Activated CD4-positive, alpha-beta T cell treated with anti-CD3 and anti-CD28 coated beads, Interleukin-2, amount 10 ng/mL, durations not matched to agents 24 days and 14 days (primary cell): ENCODE results near the gene ITSN2. TPM values are rescaled to one million over a fixed set of nuclear protein-coding genes. Genes with fewer than 3 reads are reported as not detected.
"Not testable (repeated sequence)": the region's sequence is repeated elsewhere in the genome, so short reads cannot be mapped to it uniquely, and the experiment has no call there.

Experiments used
- DNase-seq: peaks from one replicate; pipeline ENCODE4 v3.0.0; 2022
- H3K27ac Mint-ChIP-seq: one replicate; pipeline ENCODE4 v1.8.0; 2022; ENCODE audit warnings: mild to moderate bottlenecking, mixed read lengths
- H3K27me3 Mint-ChIP-seq: one replicate; pipeline ENCODE4 v1.8.0; 2022; ENCODE audit warnings: mixed read lengths
- H3K36me3 Mint-ChIP-seq: one replicate; pipeline ENCODE4 v1.8.0; 2022; ENCODE audit warnings: low read depth, mild to moderate bottlenecking, mixed read lengths
- H3K4me1 Mint-ChIP-seq: one replicate; pipeline ENCODE4 v1.8.0; 2021; ENCODE audit warnings: mixed read lengths
- H3K4me3 Mint-ChIP-seq: one replicate; pipeline ENCODE4 v1.8.0; 2022; ENCODE audit warnings: mild to moderate bottlenecking, moderate library complexity, mixed read lengths
- H3K9me3 Mint-ChIP-seq: one replicate; pipeline ENCODE4 v1.8.0; 2021; ENCODE audit warnings: mixed read lengths
- intact Hi-C: fragments of 100-400 bp; cut with micrococcal nuclease; formaldehyde crosslinking; loops from one replicate; pipeline ENCODE4 v1.15.1; 2023
- total RNA-seq: library from RNA; stranded (reverse); gene quantifications from 2 replicates; pipeline ENCODE4 v1.2.3, GENCODE V29; 2022

Gene ITSN2
- total RNA-seq, 1 donor from 2014 or later = 55.7 TPM

GRCh38 chr2:24354957-24355356 lies 5.4 kb downstream of the ITSN2 start:
- Mint-ChIP-seq H3K27me3 (no peaks in the 10 kb centered on the region), H3K4me3 (no peak overlapping the region), H3K4me1 (peaks cover 40% of the 10 kb centered on the region), H3K9me3 (no peaks in the 10 kb centered on the region), H3K27ac (no peak overlapping the region), H3K36me3 (peaks cover 6% of the 10 kb centered on the region)
- DNase-seq = no peak
- intact Hi-C loops = loop anchor here (5.0 kb wide), 2 partner anchors 278 to 428 kb away; partner anchors contain the start of genes ATAD2B and SF3B6

DNA sequence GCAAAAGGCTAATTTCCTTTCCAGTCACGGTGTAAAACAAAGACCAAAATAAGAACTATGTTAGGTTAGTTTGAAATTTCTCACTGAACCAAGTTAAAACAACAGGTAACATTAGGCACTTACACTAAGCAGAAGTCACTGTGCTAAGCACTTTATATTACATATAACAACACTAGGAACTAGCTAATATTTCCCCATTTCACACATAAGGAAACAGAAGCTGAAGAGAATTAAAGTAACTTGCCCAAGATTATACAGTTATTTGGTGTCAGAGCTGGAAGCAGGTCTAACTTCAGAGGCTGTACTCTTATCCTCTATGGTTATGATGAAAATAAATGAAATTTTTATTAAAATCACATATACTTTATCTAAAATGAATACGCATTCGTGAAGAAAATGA lies 5.9 kb downstream of the ITSN2 start:
- Mint-ChIP-seq H3K4me1 (peaks cover 43% of the 10 kb centered on the region), H3K36me3 (peaks cover 6% of the 10 kb centered on the region), H3K4me3 (no peak overlapping the region), H3K9me3 (no peaks in the 10 kb centered on the region), H3K27me3 (no peaks in the 10 kb centered on the region), H3K27ac (no peak overlapping the region)
- no peak for DNase-seq
- intact Hi-C loops = no loop called here

GRCh38 chr2:24353973-24354372 lies 6.4 kb downstream of the ITSN2 start:
- H3K27me3 Mint-ChIP-seq = no peaks in the 10 kb centered on the region
- H3K36me3 Mint-ChIP-seq = peaks cover 6% of the 10 kb centered on the region
- peaks cover 45% of the 10 kb centered on the region for H3K4me1 Mint-ChIP-seq
- no peak for DNase-seq
- H3K4me3 Mint-ChIP-seq = no peak overlapping the region
- H3K27ac Mint-ChIP-seq = no peak overlapping the region
- intact Hi-C loops = no loop called here
- no peaks in the 10 kb centered on the region for H3K9me3 Mint-ChIP-seq

- Mint-ChIP-seq H3K9me3 (no peaks in the 10 kb centered on the region), H3K27me3 (no peaks in the 10 kb centered on the region), H3K27ac (no peak overlapping the region), H3K4me1 (peaks cover 42% of the 10 kb centered on the region), H3K36me3 (peaks cover 6% of the 10 kb centered on the region), H3K4me3 (no peak overlapping the region)
- intact Hi-C loops = no loop called here
- no peak for DNase-seq
Observed at GRCh38 chr2:24353364-24353763, 7.0 kb downstream of the ITSN2 start.

- Mint-ChIP-seq H3K27ac (no peak overlapping the region), H3K4me1 (peaks cover 38% of the 10 kb centered on the region), H3K4me3 (no peak overlapping the region), H3K36me3 (peaks cover 6% of the 10 kb centered on the region), H3K27me3 (no peaks in the 10 kb centered on the region), H3K9me3 (no peaks in the 10 kb centered on the region)
- DNase-seq = no peak
- intact Hi-C loops = no loop called here
Observed at GRCh38 chr2:24352664-24353063, 7.7 kb downstream of the ITSN2 start.

- Mint-ChIP-seq H3K27me3 (no peaks in the 10 kb centered on the region), H3K9me3 (no peaks in the 10 kb centered on the region), H3K27ac (no peak overlapping the region), H3K36me3 (peaks cover 3% of the 10 kb centered on the region), H3K4me3 (no peak overlapping the region), H3K4me1 (peaks cover 35% of the 10 kb centered on the region)
- DNase-seq = no peak
- intact Hi-C loops = no loop called here
Observed at GRCh38 chr2:24351981-24352380, 8.4 kb downstream of the ITSN2 start.

GRCh38 chr2:24351627-24351938 lies 8.8 kb downstream of the ITSN2 start:
- intact Hi-C loops = no loop called here
- DNase-seq = no peak
- Mint-ChIP-seq H3K9me3 (no peaks in the 10 kb centered on the region), H3K27me3 (no peaks in the 10 kb centered on the region), H3K4me3 (no peak overlapping the region), H3K36me3 (no peaks in the 10 kb centered on the region), H3K4me1 (peaks cover 33% of the 10 kb centered on the region), H3K27ac (no peak overlapping the region)

DNA sequence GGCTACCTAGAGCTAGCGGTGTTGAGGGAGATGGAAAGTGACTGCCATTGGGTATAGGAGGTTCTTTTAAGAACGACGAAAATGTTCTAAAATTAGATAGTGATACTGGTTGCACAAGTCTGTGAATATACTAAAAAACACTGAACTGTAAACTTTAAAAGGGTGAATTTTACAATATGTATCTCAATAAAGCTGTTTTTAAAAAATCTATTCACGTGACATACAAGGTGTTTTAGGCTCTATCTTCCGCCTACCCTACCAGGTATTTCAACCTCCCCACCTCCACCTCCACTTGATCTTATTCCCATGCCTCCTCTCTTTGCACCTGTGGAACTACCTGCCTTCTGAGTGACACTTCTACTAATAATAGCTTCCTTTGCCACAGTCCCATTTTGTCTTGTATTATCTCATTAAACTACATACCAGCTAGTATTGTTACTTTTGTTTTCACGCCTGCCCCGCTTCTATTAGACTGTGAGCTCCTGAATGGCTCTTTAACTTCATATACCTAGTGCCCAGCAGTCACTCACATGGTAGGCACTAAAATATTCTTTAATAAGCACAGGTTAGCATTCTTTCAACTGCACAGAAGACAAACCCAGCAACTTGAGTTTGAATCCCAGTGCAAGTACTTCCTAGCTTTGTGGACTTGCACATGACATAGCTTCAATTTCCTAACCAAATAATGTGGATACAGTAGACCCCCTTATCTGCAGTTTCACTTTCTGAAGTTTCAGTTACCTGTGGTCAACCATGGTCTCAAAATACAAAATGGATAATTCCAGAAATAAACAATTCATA lies 9.3 kb downstream of the ITSN2 start:
- no peak overlapping the region for H3K4me3 Mint-ChIP-seq
- no peaks in the 10 kb centered on the region for H3K36me3 Mint-ChIP-seq
- no peak overlapping the region for H3K27ac Mint-ChIP-seq
- H3K9me3 Mint-ChIP-seq = no peaks in the 10 kb centered on the region
- intact Hi-C loops = no loop called here
- no peaks in the 10 kb centered on the region for H3K27me3 Mint-ChIP-seq
- no peak for DNase-seq
- H3K4me1 Mint-ChIP-seq = peaks cover 33% of the 10 kb centered on the region

- H3K4me3 Mint-ChIP-seq = no peak overlapping the region
- H3K36me3 Mint-ChIP-seq = no peaks in the 10 kb centered on the region
- no peak overlapping the region for H3K27ac Mint-ChIP-seq
- no peak for DNase-seq
- no peaks in the 10 kb centered on the region for H3K27me3 Mint-ChIP-seq
- intact Hi-C loops = no loop called here
- no peaks in the 10 kb centered on the region for H3K9me3 Mint-ChIP-seq
- peaks cover 24% of the 10 kb centered on the region for H3K4me1 Mint-ChIP-seq
Observed at GRCh38 chr2:24349097-24349496, 11.2 kb downstream of the ITSN2 start.

- no peak for DNase-seq
- Mint-ChIP-seq H3K9me3 (no peaks in the 10 kb centered on the region), H3K27me3 (no peaks in the 10 kb centered on the region), H3K4me3 (no peak overlapping the region), H3K4me1 (peaks cover 23% of the 10 kb centered on the region), H3K36me3 (peaks cover 2% of the 10 kb centered on the region), H3K27ac (no peak overlapping the region)
- intact Hi-C loops = loop anchor here (2.0 kb wide), 1 partner anchor 15 kb away; the partner anchor contains the start of gene ITSN2
Observed at GRCh38 chr2:24345937-24346336, 14.4 kb downstream of the ITSN2 start.

DNA sequence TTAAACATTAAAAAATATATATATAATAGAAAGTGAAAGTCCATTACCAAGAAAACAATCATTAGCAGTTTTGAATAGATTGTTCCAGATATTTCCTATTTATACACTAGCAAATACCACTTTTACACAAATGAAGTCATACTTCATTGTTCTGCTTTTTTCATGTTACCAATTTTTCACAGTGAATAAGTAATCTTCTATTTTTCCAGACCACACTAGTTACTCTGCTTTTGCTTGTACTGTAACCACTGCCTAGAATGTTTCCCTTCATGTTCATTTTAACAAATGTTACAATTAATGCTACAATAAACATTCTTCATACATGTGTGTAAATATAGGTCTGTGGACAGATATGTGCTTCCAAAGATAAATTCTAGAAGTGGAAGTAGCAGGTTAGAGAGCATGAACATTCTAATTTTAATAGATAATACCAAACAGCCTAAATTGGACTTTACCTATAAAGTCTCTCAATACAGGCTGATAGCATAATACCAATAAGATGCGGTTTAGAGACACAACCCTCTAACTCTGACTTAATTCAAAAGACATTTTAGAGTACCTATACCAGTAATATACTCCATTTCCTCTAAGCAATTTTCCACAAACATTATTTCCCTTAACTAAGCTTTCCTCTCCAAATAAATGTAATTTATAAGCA lies 17.0 kb downstream of the ITSN2 start:
- peaks cover 17% of the 10 kb centered on the region for H3K4me1 Mint-ChIP-seq
- intact Hi-C loops = no loop called here
- H3K9me3 Mint-ChIP-seq = no peaks in the 10 kb centered on the region
- H3K27ac Mint-ChIP-seq = no peak overlapping the region
- H3K4me3 Mint-ChIP-seq = no peak overlapping the region
- no peaks in the 10 kb centered on the region for H3K27me3 Mint-ChIP-seq
- DNase-seq = no peak
- H3K36me3 Mint-ChIP-seq = peaks cover 4% of the 10 kb centered on the region

- Mint-ChIP-seq H3K4me3 (no peak overlapping the region), H3K9me3 (no peaks in the 10 kb centered on the region), H3K4me1 (peaks cover 17% of the 10 kb centered on the region), H3K27ac (no peak overlapping the region), H3K36me3 (peaks cover 4% of the 10 kb centered on the region), H3K27me3 (no peaks in the 10 kb centered on the region)
- intact Hi-C loops = no loop called here
- no peak for DNase-seq
Observed at GRCh38 chr2:24342110-24342910, 18.0 kb downstream of the ITSN2 start.

DNA sequence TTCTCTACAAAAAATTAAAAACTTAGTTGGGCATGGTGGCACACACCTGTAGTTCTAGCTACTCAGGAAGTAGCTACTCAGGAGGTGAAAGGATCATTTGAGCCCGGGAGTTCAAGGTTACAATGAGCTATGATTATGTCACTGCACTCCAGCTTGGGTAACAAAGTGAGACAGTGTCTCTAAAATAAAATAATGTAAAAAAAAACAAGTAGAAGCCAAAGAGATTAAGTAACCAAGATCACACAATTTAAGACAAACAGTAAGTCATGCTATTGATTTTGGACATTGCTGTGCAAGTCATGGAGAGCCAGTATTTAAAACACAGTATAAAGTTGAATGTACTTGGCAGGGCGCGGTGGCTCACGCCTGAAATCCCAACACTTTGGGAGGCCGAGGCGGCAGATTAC lies 20.5 kb downstream of the ITSN2 start:
- intact Hi-C loops = no loop called here
- Mint-ChIP-seq H3K9me3 (no peaks in the 10 kb centered on the region), H3K4me1 (peaks cover 21% of the 10 kb centered on the region), H3K27ac (no peak overlapping the region), H3K36me3 (peaks cover 4% of the 10 kb centered on the region), H3K4me3 (no peak overlapping the region), H3K27me3 (no peaks in the 10 kb centered on the region)
- DNase-seq = no peak

- H3K27ac Mint-ChIP-seq, intact Hi-C loops, H3K27me3 Mint-ChIP-seq, H3K36me3 Mint-ChIP-seq, H3K9me3 Mint-ChIP-seq, H3K4me3 Mint-ChIP-seq, DNase-seq: not testable (repeated sequence)
- H3K4me1 Mint-ChIP-seq = peaks cover 21% of the 10 kb centered on the region
Observed at GRCh38 chr2:24339098-24339497, 21.2 kb downstream of the ITSN2 start.
